Measurements from ENCODE around the gene FAM78B. TPM values are rescaled to one million over a fixed set of nuclear protein-coding genes. Genes with fewer than 3 reads are reported as not detected.

FAM78B gene
- total RNA-seq, 1 experiment from 2014 or later, result 0.15 TPM

DNA sequence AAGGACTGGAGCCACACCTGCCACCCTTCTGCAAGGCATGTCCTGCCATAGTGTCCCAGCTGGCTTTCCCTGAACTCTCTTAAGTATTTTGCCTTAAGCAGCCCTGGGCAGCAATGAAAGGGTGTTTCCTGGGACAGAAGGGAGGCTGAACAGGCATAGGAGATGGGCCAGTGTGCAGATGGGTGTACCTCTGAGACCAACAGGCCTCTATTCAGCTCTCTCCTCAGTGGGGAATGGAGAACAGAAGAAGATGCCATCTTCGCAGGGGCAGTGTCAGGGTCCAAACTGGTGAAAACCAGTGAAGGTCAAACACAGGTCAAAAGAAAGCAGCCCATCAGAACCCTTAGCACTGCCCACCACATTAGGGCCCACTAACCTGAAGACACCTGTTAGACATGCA is 53.2 kb downstream of the FAM78B start:
- 0 out of 2 replicates have a peak, but pooled peaks cover 4% of the 10 kb centered on the region for H3K27me3 ChIP-seq (ENCODE audit: low read length)
- no peaks in the 10 kb centered on the region for H3K4me1 ChIP-seq (ENCODE audit: low read length)
- no peak overlapping the region for H3K9ac ChIP-seq (ENCODE audit: low read length)
- no peaks in the 10 kb centered on the region for H3K79me2 ChIP-seq (ENCODE audit: low read length)
- H3K4me3 ChIP-seq (ENCODE audit: low read length), result no peak overlapping the region
- H3K4me2 ChIP-seq (ENCODE audit: low read depth, low read length, poor library complexity, severe bottlenecking), result no peak overlapping the region
- no peak overlapping the region for H3K27ac ChIP-seq (ENCODE audit: low read length)
- H3K9me3 ChIP-seq (ENCODE audit: low read length), result no peaks in the 10 kb centered on the region
- H3K9me2 ChIP-seq (replicated peaks; ENCODE audit: insufficient read depth, low read length), result no peaks in the 10 kb centered on the region
- H2AFZ ChIP-seq (ENCODE audit: low read length), result no peak overlapping the region
- DNase-seq, result no peak
- H3K36me3 ChIP-seq (ENCODE audit: insufficient read depth, low read length), result no peaks in the 10 kb centered on the region
- H4K20me1 ChIP-seq (ENCODE audit: insufficient read depth, low read depth, low read length), result no peaks in the 10 kb centered on the region

DNA sequence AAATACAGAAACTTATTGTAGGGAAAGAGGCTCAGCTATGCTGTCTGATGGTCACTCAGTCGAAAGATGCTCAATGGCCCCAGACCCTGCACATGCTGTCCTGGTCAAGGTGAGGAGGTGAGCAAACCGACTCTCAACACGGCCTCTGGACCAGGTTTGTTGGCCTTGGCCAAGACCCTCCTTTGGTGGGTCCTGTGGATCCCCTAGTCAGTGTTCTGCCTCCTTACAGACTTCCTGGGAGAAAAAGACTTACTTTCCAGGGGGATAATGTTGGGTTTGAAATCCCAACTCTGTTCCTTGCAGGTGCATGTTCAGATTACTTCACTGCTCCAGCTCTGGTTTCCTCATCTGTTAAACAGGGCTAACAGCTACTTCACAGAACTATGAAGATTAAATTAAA is 53.8 kb downstream of the FAM78B start:
- no peak overlapping the region for H3K4me2 ChIP-seq (ENCODE audit: low read depth, low read length, poor library complexity, severe bottlenecking)
- no peak for DNase-seq
- no peaks in the 10 kb centered on the region for H4K20me1 ChIP-seq (ENCODE audit: insufficient read depth, low read depth, low read length)
- H3K9ac ChIP-seq (ENCODE audit: low read length), result no peak overlapping the region
- H3K9me3 ChIP-seq (ENCODE audit: low read length), result no peaks in the 10 kb centered on the region
- 0 out of 2 replicates have a peak, but pooled peaks cover 4% of the 10 kb centered on the region for H3K27me3 ChIP-seq (ENCODE audit: low read length)
- no peaks in the 10 kb centered on the region for H3K9me2 ChIP-seq (replicated peaks; ENCODE audit: insufficient read depth, low read length)
- no peaks in the 10 kb centered on the region for H3K4me1 ChIP-seq (ENCODE audit: low read length)
- no peak overlapping the region for H3K27ac ChIP-seq (ENCODE audit: low read length)
- H3K36me3 ChIP-seq (ENCODE audit: insufficient read depth, low read length), result no peaks in the 10 kb centered on the region
- H3K79me2 ChIP-seq (ENCODE audit: low read length), result no peaks in the 10 kb centered on the region
- H3K4me3 ChIP-seq (ENCODE audit: low read length), result no peak overlapping the region
- H2AFZ ChIP-seq (ENCODE audit: low read length), result no peak overlapping the region

DNA sequence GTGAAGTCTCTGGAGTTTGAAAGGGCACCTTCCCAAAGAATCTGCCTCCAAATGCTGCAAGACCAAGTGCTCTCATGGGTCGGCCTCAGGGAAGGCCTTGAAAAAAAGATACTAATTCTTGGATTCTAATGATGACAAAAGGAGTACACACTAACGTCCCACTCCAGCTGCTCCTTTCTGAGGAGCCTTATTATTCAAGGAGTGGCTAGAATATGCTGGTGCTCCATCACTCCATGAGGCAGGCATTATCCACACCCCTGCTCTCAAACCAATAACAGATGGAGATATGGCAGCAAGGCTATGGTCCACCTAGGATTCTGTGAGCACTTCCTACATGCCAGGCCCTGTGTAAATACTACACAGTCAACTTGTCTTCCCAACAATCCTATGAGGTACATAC is 54.4 kb downstream of the FAM78B start:
- Histone ChIP-seq H2AFZ (ENCODE audit: low read length) (no peak overlapping the region), H3K79me2 (ENCODE audit: low read length) (no peaks in the 10 kb centered on the region), H3K4me3 (ENCODE audit: low read length) (no peak overlapping the region), H3K9ac (ENCODE audit: low read length) (no peak overlapping the region), H3K4me2 (ENCODE audit: low read depth, low read length, poor library complexity, severe bottlenecking) (no peak overlapping the region), H3K9me2 (replicated peaks; ENCODE audit: insufficient read depth, low read length) (no peaks in the 10 kb centered on the region), H3K4me1 (ENCODE audit: low read length) (no peaks in the 10 kb centered on the region), H3K36me3 (ENCODE audit: insufficient read depth, low read length) (no peaks in the 10 kb centered on the region), H3K27ac (ENCODE audit: low read length) (no peak overlapping the region), H4K20me1 (ENCODE audit: insufficient read depth, low read depth, low read length) (no peaks in the 10 kb centered on the region), H3K9me3 (ENCODE audit: low read length) (no peaks in the 10 kb centered on the region), H3K27me3 (ENCODE audit: low read length) (0 out of 2 replicates have a peak, but pooled peaks cover 4% of the 10 kb centered on the region)
- no peak for DNase-seq

DNA sequence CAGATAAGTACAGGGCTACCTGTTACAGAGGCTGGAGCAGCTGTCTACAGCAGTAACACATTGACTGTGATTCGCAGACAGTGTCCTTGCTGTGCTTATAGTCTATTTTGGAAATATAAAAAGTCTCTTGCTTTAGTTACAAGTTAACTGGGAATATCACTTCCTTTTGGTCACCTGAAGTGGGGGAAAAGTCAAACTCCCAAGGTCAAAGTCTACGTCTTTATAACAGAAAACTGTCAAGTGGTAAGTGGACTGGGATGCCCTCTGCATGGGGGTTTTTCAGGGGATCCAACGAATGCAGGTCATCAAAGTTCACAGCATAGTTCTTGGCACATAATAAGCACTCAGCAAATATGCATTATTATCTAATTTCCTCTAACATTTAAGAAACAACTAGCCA is 55.4 kb downstream of the FAM78B start:
- no peaks in the 10 kb centered on the region for H3K79me2 ChIP-seq (ENCODE audit: low read length)

DNA sequence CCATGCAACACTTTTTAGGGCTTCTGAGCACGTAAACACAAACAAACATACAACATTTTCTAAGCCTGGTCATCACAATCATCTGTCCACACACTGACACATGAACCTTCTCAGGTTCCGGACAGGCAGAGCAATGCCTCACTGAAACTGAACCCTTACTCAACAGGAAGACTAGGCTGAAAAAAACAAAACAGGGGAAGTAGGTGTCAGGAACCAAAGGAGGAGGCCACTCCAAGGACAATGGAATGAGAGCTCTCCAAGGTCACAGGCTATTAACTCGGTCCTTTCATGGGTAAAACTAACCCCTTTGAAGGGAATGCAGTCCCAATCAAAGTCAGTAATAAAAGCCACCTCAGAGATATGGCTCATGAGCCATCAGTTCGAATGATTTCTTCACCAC is 76.6 kb downstream of the FAM78B start:
- Histone ChIP-seq H3K27me3 (ENCODE audit: low read length) (no peaks in the 10 kb centered on the region), H3K36me3 (ENCODE audit: insufficient read depth, low read length) (no peaks in the 10 kb centered on the region), H2AFZ (ENCODE audit: low read length) (no peak overlapping the region), H3K4me1 (ENCODE audit: low read length) (no peaks in the 10 kb centered on the region), H3K4me2 (ENCODE audit: low read depth, low read length, poor library complexity, severe bottlenecking) (no peak overlapping the region), H3K79me2 (ENCODE audit: low read length) (no peaks in the 10 kb centered on the region), H3K27ac (ENCODE audit: low read length) (no peak overlapping the region), H3K4me3 (ENCODE audit: low read length) (no peak overlapping the region), H3K9me3 (ENCODE audit: low read length) (no peaks in the 10 kb centered on the region), H3K9ac (ENCODE audit: low read length) (no peak overlapping the region), H4K20me1 (ENCODE audit: insufficient read depth, low read depth, low read length) (no peaks in the 10 kb centered on the region), H3K9me2 (replicated peaks; ENCODE audit: insufficient read depth, low read length) (no peaks in the 10 kb centered on the region)
- no peak for DNase-seq

More for the DNA sequence above, 55.4 kb downstream of the FAM78B start:
- Histone ChIP-seq H3K27ac (ENCODE audit: low read length) (no peak overlapping the region), H3K27me3 (ENCODE audit: low read length) (0 out of 2 replicates have a peak, but pooled peaks cover 4% of the 10 kb centered on the region), H3K4me2 (ENCODE audit: low read depth, low read length, poor library complexity, severe bottlenecking) (no peak overlapping the region), H3K36me3 (ENCODE audit: insufficient read depth, low read length) (no peaks in the 10 kb centered on the region), H3K4me3 (ENCODE audit: low read length) (no peak overlapping the region), H3K9me3 (ENCODE audit: low read length) (no peaks in the 10 kb centered on the region), H3K9ac (ENCODE audit: low read length) (no peak overlapping the region), H2AFZ (ENCODE audit: low read length) (no peak overlapping the region), H4K20me1 (ENCODE audit: insufficient read depth, low read depth, low read length) (no peaks in the 10 kb centered on the region), H3K9me2 (replicated peaks; ENCODE audit: insufficient read depth, low read length) (no peaks in the 10 kb centered on the region), H3K4me1 (ENCODE audit: low read length) (no peaks in the 10 kb centered on the region)
- no peak for DNase-seq

DNA sequence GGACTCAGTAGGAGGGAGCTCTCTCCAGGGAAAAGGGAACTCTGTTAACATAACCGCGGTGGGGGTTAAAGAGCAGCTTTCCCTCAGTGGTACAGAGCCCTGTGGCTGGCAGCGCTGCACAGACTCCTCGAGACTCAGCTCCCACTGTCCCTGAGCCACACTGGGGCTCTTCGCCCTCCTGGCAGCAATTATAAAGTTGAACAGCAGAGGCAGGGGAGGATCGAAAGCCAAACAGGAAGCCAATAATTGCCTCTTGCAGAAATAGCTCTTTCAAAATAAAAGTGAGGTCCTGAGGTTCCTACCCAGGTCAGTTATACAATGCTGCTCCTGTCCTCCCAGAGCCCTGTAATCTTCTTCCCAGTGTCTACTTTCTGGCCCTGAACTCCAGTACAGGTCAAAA is 77.0 kb downstream of the FAM78B start:
- no peak for DNase-seq
- no peak overlapping the region for H2AFZ ChIP-seq (ENCODE audit: low read length)
- no peak overlapping the region for H3K9ac ChIP-seq (ENCODE audit: low read length)
- no peak overlapping the region for H3K27ac ChIP-seq (ENCODE audit: low read length)
- no peaks in the 10 kb centered on the region for H3K27me3 ChIP-seq (ENCODE audit: low read length)
- no peak overlapping the region for H3K4me3 ChIP-seq (ENCODE audit: low read length)
- H3K79me2 ChIP-seq (ENCODE audit: low read length), result no peaks in the 10 kb centered on the region
- H3K4me2 ChIP-seq (ENCODE audit: low read depth, low read length, poor library complexity, severe bottlenecking), result no peak overlapping the region
- H3K9me3 ChIP-seq (ENCODE audit: low read length), result no peaks in the 10 kb centered on the region
- H3K4me1 ChIP-seq (ENCODE audit: low read length), result no peaks in the 10 kb centered on the region
- H3K36me3 ChIP-seq (ENCODE audit: insufficient read depth, low read length), result no peaks in the 10 kb centered on the region
- H3K9me2 ChIP-seq (replicated peaks; ENCODE audit: insufficient read depth, low read length), result no peaks in the 10 kb centered on the region
- no peaks in the 10 kb centered on the region for H4K20me1 ChIP-seq (ENCODE audit: insufficient read depth, low read depth, low read length)

DNA sequence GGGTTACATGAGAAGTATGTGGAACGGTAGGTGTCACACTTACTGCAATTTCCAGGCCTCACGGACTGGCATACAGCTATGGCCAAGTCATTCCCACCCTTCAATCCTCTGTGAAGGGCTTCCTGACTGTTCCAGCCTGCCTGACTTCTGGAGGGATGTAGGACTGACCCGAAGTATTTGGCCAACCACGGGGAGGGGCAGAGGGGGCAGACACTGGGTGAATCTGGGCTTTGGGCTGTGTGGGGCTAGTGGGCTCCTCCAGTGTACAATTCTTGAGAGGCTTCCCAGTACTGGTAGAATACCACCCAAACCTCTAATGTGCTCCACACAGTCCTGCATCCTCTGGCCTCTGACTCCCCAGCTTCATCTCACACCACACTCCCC is 78.2 kb downstream of the FAM78B start:
- no peaks in the 10 kb centered on the region for H3K27me3 ChIP-seq (ENCODE audit: low read length)

DNA sequence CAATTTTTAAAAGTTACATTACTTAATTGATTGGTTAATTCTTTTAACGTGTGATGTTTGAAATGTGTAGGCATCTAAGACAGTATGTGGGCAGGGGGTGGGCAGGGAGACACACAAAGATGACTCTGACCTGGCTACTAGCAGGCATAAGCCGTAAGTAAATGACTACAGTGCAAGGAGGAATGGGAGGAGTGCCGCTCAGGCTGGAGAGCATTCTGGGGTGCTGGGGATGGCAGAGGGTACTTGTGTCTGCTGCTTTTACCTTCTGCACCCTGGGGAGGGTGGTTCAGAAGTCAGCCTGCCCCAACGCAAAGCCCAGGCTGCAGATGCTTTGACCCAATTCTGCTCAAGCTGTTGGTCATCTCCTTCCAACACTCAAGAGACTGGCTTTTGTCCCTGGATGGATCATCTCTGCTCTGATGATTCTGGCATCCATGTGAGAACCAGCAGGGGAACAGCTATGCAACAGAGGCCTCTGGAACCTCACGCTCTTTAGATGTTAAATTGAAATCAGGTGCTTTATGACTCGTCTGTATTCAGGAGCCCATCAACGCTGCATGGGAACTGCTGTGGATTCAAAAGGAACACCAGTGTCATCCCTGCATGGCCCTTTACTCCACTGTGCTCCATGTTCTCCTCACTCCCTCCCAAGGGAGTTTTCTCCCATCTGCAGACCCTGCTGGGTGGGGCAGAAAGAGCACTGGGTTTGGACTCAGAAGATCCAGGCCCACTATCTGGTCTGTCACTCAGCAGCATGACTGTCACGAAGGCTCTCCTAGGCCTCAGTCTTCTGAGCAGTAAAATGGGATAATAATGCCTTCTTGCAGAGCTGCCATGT is 78.8 kb downstream of the FAM78B start:
- no peaks in the 10 kb centered on the region for H3K4me1 ChIP-seq (ENCODE audit: low read length)
- no peaks in the 10 kb centered on the region for H3K36me3 ChIP-seq (ENCODE audit: insufficient read depth, low read length)
- H3K79me2 ChIP-seq (ENCODE audit: low read length), result no peaks in the 10 kb centered on the region
- H3K9me3 ChIP-seq (ENCODE audit: low read length), result no peaks in the 10 kb centered on the region
- H3K9me2 ChIP-seq (replicated peaks; ENCODE audit: insufficient read depth, low read length), result no peaks in the 10 kb centered on the region
- no peak overlapping the region for H3K27ac ChIP-seq (ENCODE audit: low read length)
- H3K9ac ChIP-seq (ENCODE audit: low read length), result no peak overlapping the region
- no peak for DNase-seq
- no peak overlapping the region for H2AFZ ChIP-seq (ENCODE audit: low read length)
- H3K4me2 ChIP-seq (ENCODE audit: low read depth, low read length, poor library complexity, severe bottlenecking), result no peak overlapping the region
- no peaks in the 10 kb centered on the region for H3K27me3 ChIP-seq (ENCODE audit: low read length)
- H3K4me3 ChIP-seq (ENCODE audit: low read length), result no peak overlapping the region
- no peaks in the 10 kb centered on the region for H4K20me1 ChIP-seq (ENCODE audit: insufficient read depth, low read depth, low read length)

More for the DNA sequence above, 78.2 kb downstream of the FAM78B start:
- H3K4me1 ChIP-seq (ENCODE audit: low read length), result no peaks in the 10 kb centered on the region
- no peak overlapping the region for H3K4me3 ChIP-seq (ENCODE audit: low read length)
- no peaks in the 10 kb centered on the region for H3K9me3 ChIP-seq (ENCODE audit: low read length)
- no peak overlapping the region for H2AFZ ChIP-seq (ENCODE audit: low read length)
- H3K36me3 ChIP-seq (ENCODE audit: insufficient read depth, low read length), result no peaks in the 10 kb centered on the region
- H3K27ac ChIP-seq (ENCODE audit: low read length), result no peak overlapping the region
- no peaks in the 10 kb centered on the region for H4K20me1 ChIP-seq (ENCODE audit: insufficient read depth, low read depth, low read length)
- no peak for DNase-seq
- H3K9ac ChIP-seq (ENCODE audit: low read length), result no peak overlapping the region
- no peaks in the 10 kb centered on the region for H3K9me2 ChIP-seq (replicated peaks; ENCODE audit: insufficient read depth, low read length)
- H3K4me2 ChIP-seq (ENCODE audit: low read depth, low read length, poor library complexity, severe bottlenecking), result no peak overlapping the region
- no peaks in the 10 kb centered on the region for H3K79me2 ChIP-seq (ENCODE audit: low read length)

All from Karpas-422 (cell line).